ENCODE measurements around the gene KDELR3. TPM values are rescaled to one million over a fixed set of nuclear protein-coding genes. Genes with fewer than 3 reads are reported as not detected.

Gene KDELR3
- total and polyA plus RNA-seq, 2 of the 8 experiments (the other 6 are each of a cell fraction or from before 2014, with no cell fraction given), result 7.9 to 13.0 TPM

DNA sequence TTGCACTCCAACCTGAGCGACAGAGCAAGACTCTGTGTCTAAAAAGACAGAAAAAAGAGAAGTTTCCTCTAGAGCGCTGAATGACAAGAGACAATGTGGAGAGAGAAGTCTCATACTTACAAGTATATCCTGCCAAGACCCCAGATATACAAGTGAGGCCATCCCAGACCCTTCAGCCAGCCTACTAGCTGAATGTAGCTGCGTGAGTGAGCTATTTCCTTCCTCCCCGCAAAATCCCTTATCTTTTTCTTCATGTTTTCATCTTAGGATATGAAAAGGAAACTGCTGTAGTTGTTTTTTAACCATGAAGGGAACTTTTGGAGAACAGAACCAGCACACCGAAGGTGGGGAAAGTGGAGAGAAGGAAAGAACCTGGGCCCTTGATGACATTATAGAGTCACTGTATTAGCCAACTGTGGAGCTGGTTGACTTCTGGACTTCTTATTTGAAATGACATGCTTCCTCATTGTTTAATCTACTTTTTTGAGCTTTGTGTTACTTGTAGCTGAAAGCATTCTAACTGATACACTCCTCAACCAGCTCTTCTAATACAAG is 42.6 kb downstream of the KDELR3 start:
- Histone ChIP-seq H3K9me3 (ENCODE audit: insufficient read depth in 2 of 2, low read depth in 1 of 2, low read length in 1 of 2) (no peaks in the 10 kb centered on the region), H3K27ac (ENCODE audit: low read depth, low read length) (no peak overlapping the region), H3K4me3 (ENCODE audit: extremely low read depth in 1 of 4, insufficient read depth in 2 of 4, low read depth in 3 of 4, low read length in 4 of 4) (no peak overlapping the region), H2AK5ac (ENCODE audit: low read depth, low read length) (no peak overlapping the region), H2BK20ac (ENCODE audit: low read length) (no peak overlapping the region), H3K14ac (ENCODE audit: insufficient read length) (no peak overlapping the region), H4K8ac (ENCODE audit: extremely low read depth, insufficient read depth, low read length) (no peak overlapping the region), H2BK5ac (ENCODE audit: low read depth, low read length) (no peak overlapping the region), H3K56ac (replicated peaks; ENCODE audit: insufficient read length, low read depth, low read length) (no peak overlapping the region), H2BK12ac (ENCODE audit: low read depth, low read length) (no peak overlapping the region), H3K4me2 (ENCODE audit: insufficient read depth in 1 of 2, low read depth in 2 of 2, low read length in 2 of 2) (no peak overlapping the region), H3K79me1 (ENCODE audit: low read depth, low read length) (no peaks in the 10 kb centered on the region), H3K4ac (replicated peaks; ENCODE audit: insufficient read length, low read depth, low read length) (no peak overlapping the region), H3K9ac (replicated peaks in 1 of 4; ENCODE audit: extremely low read depth in 1 of 4, low read depth in 3 of 4, low read length in 3 of 4) (no peak overlapping the region), H2BK120ac (replicated peaks; ENCODE audit: low read depth, low read length) (no peak overlapping the region), H3K4me1 (replicated peaks in 1 of 4; ENCODE audit: control insufficient read depth in 3 of 4, insufficient read depth in 4 of 4, low read length in 3 of 4) (peaks cover 0 to 9% (median 6%) of the 10 kb centered on the region in 4 experiments; a peak in 6 of 7 replicates), H3K23ac (ENCODE audit: insufficient read length) (no peak overlapping the region), H3K36me3 (ENCODE audit: control insufficient read depth in 2 of 4, insufficient read depth in 4 of 4, low read length in 3 of 4) (no peaks in the 10 kb centered on the region), H4K5ac (ENCODE audit: insufficient read length, low read depth, low read length) (no peak overlapping the region), H2BK15ac (ENCODE audit: low read length) (no peak overlapping the region), H4K20me1 (replicated peaks in 1 of 2; ENCODE audit: control insufficient read depth in 1 of 2, insufficient read depth in 2 of 2, low read length in 2 of 2) (no peaks in the 10 kb centered on the region), H3K18ac (ENCODE audit: extremely low read depth, low read length) (no peak overlapping the region), H2AFZ (ENCODE audit: low read length) (no peak overlapping the region), H3K27me3 (replicated peaks in 1 of 4; ENCODE audit: control insufficient read depth in 3 of 4, extremely low read depth in 1 of 4, insufficient read depth in 3 of 4, low read length in 3 of 4) (no peaks in the 10 kb centered on the region), H3K79me2 (ENCODE audit: control insufficient read depth in 1 of 2, insufficient read depth in 2 of 2, low read length in 2 of 2) (peaks cover under 1 to 6% of the 10 kb centered on the region in 2 experiments; a peak in 3 of 4 replicates), H3K23me2 (ENCODE audit: low read depth, low read length) (peaks cover 2% of the 10 kb centered on the region; the same call in 1 of the 2 replicates), H4K91ac (replicated peaks; ENCODE audit: insufficient read length, low read length) (no peak overlapping the region)
- POLR2A ChIA-PET (ENCODE audit: partially characterized antibody), result interaction anchor here (0.9 to 4.7 kb wide), 12 partner anchors 8 to 56 kb away, joined by 3 to 36 read pairs (median 6); no protein-coding TSS in a partner anchor
- TF ChIP-seq PHF8 (conservative IDR thresholded peaks at IDR 0.05; ENCODE audit: low read depth, low read length) (no peak), CHD2 (IDR thresholded peaks at IDR 0.05; ENCODE audit: low read length) (no peak), TAF7 (optimal IDR thresholded peaks at IDR 0.05; ENCODE audit: borderline replicate concordance, low read depth, low read length) (no peak), TCF12 (IDR thresholded peaks at IDR 0.05; ENCODE audit: low read depth, low read length) (no peak)
- WGBS, 2 experiments (ENCODE audit: extremely low coverage in 1 of 2, insufficient coverage in 1 of 2, insufficient read length in 1 of 2, insufficient replicate concordance in 2 of 2, low coverage in 1 of 2, low lambda C conversion rate in 2 of 2, missing lambda C conversion rate in 1 of 2), result 93% methylated on average over 5 of the region's 5 CpGs; no CpG with 5 or more reads in 1 of the 2 experiments
- FAIRE-seq (no peak), DNase-seq (ENCODE audit: low read depth in 1 of 2, low spot score in 2 of 2) (no peak)
- CTCF ChIA-PET (ENCODE audit: partially characterized antibody), result interaction anchor here (0.6 to 2.0 kb wide), 9 partner anchors 9 to 436 kb away, joined by 3 to 5 read pairs (median 3); no protein-coding TSS in a partner anchor
